ENCODE results near the gene MERTK. TPM values are rescaled to one million over a fixed set of nuclear protein-coding genes. Genes with fewer than 3 reads are reported as not detected.
"Not testable (repeated sequence)": the region's sequence is repeated elsewhere in the genome, so short reads cannot be mapped to it uniquely, and the experiment has no call there.

MERTK gene
- total and polyA plus RNA-seq, 2 experiments from 2014 or later = under 0.01 TPM; not detected in 1

GRCh38 chr2:111930409-111930808 is 32.0 kb downstream of the MERTK start:
- DNase-seq = no peak
- Histone ChIP-seq H3K9me2 (ENCODE audit: insufficient read depth) (no peaks in the 10 kb centered on the region), H3K4me1 (ENCODE audit: insufficient read depth) (peaks cover 6% of the 10 kb centered on the region; the same call in 1 of the 2 replicates), H3K36me3 (ENCODE audit: low read depth) (no peaks in the 10 kb centered on the region), H3K27ac (no peak overlapping the region), H2AFZ (no peak overlapping the region), H3K9ac (no peak overlapping the region), H3K9me3 (ENCODE audit: low read depth) (no peaks in the 10 kb centered on the region), H3K79me2 (ENCODE audit: insufficient read depth) (no peaks in the 10 kb centered on the region), H3K27me3 (replicated peaks; ENCODE audit: insufficient read depth) (peaks cover 17% of the 10 kb centered on the region), H3F3A (ENCODE audit: insufficient read depth) (no peaks in the 10 kb centered on the region), H3K4me2 (ENCODE audit: unreplicated experiment) (no peak overlapping the region), H3K4me3 (no peak overlapping the region), H4K20me1 (ENCODE audit: insufficient read depth) (no peaks in the 10 kb centered on the region)
- in situ Hi-C loops (cut with MboI) = no loop called here
- 76 to 78% methylated on average over 4 to 6 of the region's 6 CpGs for WGBS, 2 experiments (ENCODE audit: low coverage in 1 of 2, low lambda C conversion rate in 2 of 2, missing lambda C conversion rate in 2 of 2)
- no peak for TF ChIP-seq EZH2phosphoT487 (IDR thresholded peaks at IDR 0.05; ENCODE audit: insufficient read depth, low read depth)
- TF ChIP-seq EZH2 (IDR thresholded peaks at IDR 0.05; ENCODE audit: insufficient read depth, poor library complexity, severe bottlenecking) = no peak

- H3K9ac ChIP-seq = no peak overlapping the region
- WGBS, 2 experiments (ENCODE audit: low coverage in 1 of 2, low lambda C conversion rate in 2 of 2, missing lambda C conversion rate in 2 of 2) = 4 to 10% methylated on average over 2 of the region's 2 CpGs
Observed at GRCh38 chr2:111930875-111931274, 32.5 kb downstream of the MERTK start.

GRCh38 chr2:111932841-111933291 is 34.5 kb downstream of the MERTK start:
- DNase-seq = no peak
- in situ Hi-C loops (cut with MboI) = no loop called here
- Histone ChIP-seq H2AFZ (no peak overlapping the region), H3K27ac (no peak overlapping the region), H3K9me3 (ENCODE audit: low read depth) (no peaks in the 10 kb centered on the region), H3K27me3 (replicated peaks; ENCODE audit: insufficient read depth) (peaks cover 14% of the 10 kb centered on the region), H3K4me2 (ENCODE audit: unreplicated experiment) (no peak overlapping the region), H3F3A (ENCODE audit: insufficient read depth) (no peaks in the 10 kb centered on the region), H3K4me3 (no peak overlapping the region), H3K4me1 (ENCODE audit: insufficient read depth) (peaks cover 6% of the 10 kb centered on the region; the same call in 1 of the 2 replicates), H3K79me2 (ENCODE audit: insufficient read depth) (no peaks in the 10 kb centered on the region), H3K9me2 (ENCODE audit: insufficient read depth) (no peaks in the 10 kb centered on the region), H3K36me3 (ENCODE audit: low read depth) (no peaks in the 10 kb centered on the region), H4K20me1 (ENCODE audit: insufficient read depth) (no peaks in the 10 kb centered on the region), H3K9ac (no peak overlapping the region)
- 76 to 90% methylated on average over 4 of the region's 4 CpGs for WGBS, 2 experiments (ENCODE audit: low coverage in 1 of 2, low lambda C conversion rate in 2 of 2, missing lambda C conversion rate in 2 of 2)
- TF ChIP-seq EZH2 (IDR thresholded peaks at IDR 0.05; ENCODE audit: insufficient read depth, poor library complexity, severe bottlenecking) (no peak), EZH2phosphoT487 (IDR thresholded peaks at IDR 0.05; ENCODE audit: insufficient read depth, low read depth) (no peak)

More at GRCh38 chr2:111930875-111931274, 32.5 kb downstream of the MERTK start:
- Histone ChIP-seq H3F3A (ENCODE audit: insufficient read depth) (no peaks in the 10 kb centered on the region), H3K4me2 (ENCODE audit: unreplicated experiment) (no peak overlapping the region), H3K9me3 (ENCODE audit: low read depth) (no peaks in the 10 kb centered on the region), H2AFZ (no peak overlapping the region), H3K27ac (no peak overlapping the region), H3K36me3 (ENCODE audit: low read depth) (no peaks in the 10 kb centered on the region), H3K9me2 (ENCODE audit: insufficient read depth) (no peaks in the 10 kb centered on the region), H3K4me1 (ENCODE audit: insufficient read depth) (peaks cover 6% of the 10 kb centered on the region; the same call in 1 of the 2 replicates), H4K20me1 (ENCODE audit: insufficient read depth) (no peaks in the 10 kb centered on the region), H3K79me2 (ENCODE audit: insufficient read depth) (no peaks in the 10 kb centered on the region), H3K4me3 (no peak overlapping the region), H3K27me3 (replicated peaks; ENCODE audit: insufficient read depth) (peaks cover 14% of the 10 kb centered on the region)
- in situ Hi-C loops (cut with MboI) = no loop called here
- TF ChIP-seq EZH2phosphoT487 (IDR thresholded peaks at IDR 0.05; ENCODE audit: insufficient read depth, low read depth) (no peak), EZH2 (IDR thresholded peaks at IDR 0.05; ENCODE audit: insufficient read depth, poor library complexity, severe bottlenecking) (no peak)
- peak; percentile 80 for DNase-seq

GRCh38 chr2:111933900-111934299 is 35.5 kb downstream of the MERTK start:
- WGBS, 2 experiments (ENCODE audit: low coverage in 1 of 2, low lambda C conversion rate in 2 of 2, missing lambda C conversion rate in 2 of 2) = 49 to 52% methylated on average over 4 of the region's 4 CpGs
- H3F3A ChIP-seq (ENCODE audit: insufficient read depth); H4K20me1 ChIP-seq (ENCODE audit: insufficient read depth); H3K9me3 ChIP-seq (ENCODE audit: low read depth); H3K79me2 ChIP-seq (ENCODE audit: insufficient read depth); H3K9me2 ChIP-seq (ENCODE audit: insufficient read depth); DNase-seq; H3K4me1 ChIP-seq (ENCODE audit: insufficient read depth); H2AFZ ChIP-seq; H3K27ac ChIP-seq; H3K9ac ChIP-seq; H3K4me2 ChIP-seq (ENCODE audit: unreplicated experiment); H3K4me3 ChIP-seq; in situ Hi-C loops (cut with MboI); H3K36me3 ChIP-seq (ENCODE audit: low read depth): not testable (repeated sequence)
- H3K27me3 ChIP-seq (replicated peaks; ENCODE audit: insufficient read depth) = peaks cover 14% of the 10 kb centered on the region

- WGBS, 2 experiments (ENCODE audit: low coverage in 1 of 2, low lambda C conversion rate in 2 of 2, missing lambda C conversion rate in 2 of 2) = 57 to 66% methylated on average over 5 of the region's 5 CpGs
- TF ChIP-seq EZH2phosphoT487 (IDR thresholded peaks at IDR 0.05; ENCODE audit: insufficient read depth, low read depth) (no peak), EZH2 (IDR thresholded peaks at IDR 0.05; ENCODE audit: insufficient read depth, poor library complexity, severe bottlenecking) (no peak)
- H3K79me2 ChIP-seq (ENCODE audit: insufficient read depth) = no peaks in the 10 kb centered on the region
- H3K36me3 ChIP-seq (ENCODE audit: low read depth) = no peaks in the 10 kb centered on the region
- H3K4me2 ChIP-seq (ENCODE audit: unreplicated experiment) = no peak overlapping the region
- no peak overlapping the region for H2AFZ ChIP-seq
- H3K4me1 ChIP-seq (ENCODE audit: insufficient read depth) = no peaks in the 10 kb centered on the region
- H3K9ac ChIP-seq = no peak overlapping the region
- in situ Hi-C loops (cut with MboI) = no loop called here
- no peaks in the 10 kb centered on the region for H3F3A ChIP-seq (ENCODE audit: insufficient read depth)
- no peaks in the 10 kb centered on the region for H4K20me1 ChIP-seq (ENCODE audit: insufficient read depth)
- H3K9me2 ChIP-seq (ENCODE audit: insufficient read depth) = no peaks in the 10 kb centered on the region
- H3K27ac ChIP-seq = no peak overlapping the region
- no peaks in the 10 kb centered on the region for H3K9me3 ChIP-seq (ENCODE audit: low read depth)
- DNase-seq = no peak
- no peak overlapping the region for H3K4me3 ChIP-seq
- H3K27me3 ChIP-seq (replicated peaks; ENCODE audit: insufficient read depth) = peaks cover 38% of the 10 kb centered on the region
Observed at GRCh38 chr2:111936881-111937280, 38.5 kb downstream of the MERTK start.

Measured in GM23248 (cell line).